Measurements from ENCODE around the gene EXOC3.
A peak's percentile ranks its signal among the peaks of the same experiment; 100 is the strongest.
"Not testable (repeated sequence)": the region's sequence is repeated elsewhere in the genome, so short reads cannot be mapped to it uniquely, and the experiment has no call there.

The EXOC3 gene

DNA sequence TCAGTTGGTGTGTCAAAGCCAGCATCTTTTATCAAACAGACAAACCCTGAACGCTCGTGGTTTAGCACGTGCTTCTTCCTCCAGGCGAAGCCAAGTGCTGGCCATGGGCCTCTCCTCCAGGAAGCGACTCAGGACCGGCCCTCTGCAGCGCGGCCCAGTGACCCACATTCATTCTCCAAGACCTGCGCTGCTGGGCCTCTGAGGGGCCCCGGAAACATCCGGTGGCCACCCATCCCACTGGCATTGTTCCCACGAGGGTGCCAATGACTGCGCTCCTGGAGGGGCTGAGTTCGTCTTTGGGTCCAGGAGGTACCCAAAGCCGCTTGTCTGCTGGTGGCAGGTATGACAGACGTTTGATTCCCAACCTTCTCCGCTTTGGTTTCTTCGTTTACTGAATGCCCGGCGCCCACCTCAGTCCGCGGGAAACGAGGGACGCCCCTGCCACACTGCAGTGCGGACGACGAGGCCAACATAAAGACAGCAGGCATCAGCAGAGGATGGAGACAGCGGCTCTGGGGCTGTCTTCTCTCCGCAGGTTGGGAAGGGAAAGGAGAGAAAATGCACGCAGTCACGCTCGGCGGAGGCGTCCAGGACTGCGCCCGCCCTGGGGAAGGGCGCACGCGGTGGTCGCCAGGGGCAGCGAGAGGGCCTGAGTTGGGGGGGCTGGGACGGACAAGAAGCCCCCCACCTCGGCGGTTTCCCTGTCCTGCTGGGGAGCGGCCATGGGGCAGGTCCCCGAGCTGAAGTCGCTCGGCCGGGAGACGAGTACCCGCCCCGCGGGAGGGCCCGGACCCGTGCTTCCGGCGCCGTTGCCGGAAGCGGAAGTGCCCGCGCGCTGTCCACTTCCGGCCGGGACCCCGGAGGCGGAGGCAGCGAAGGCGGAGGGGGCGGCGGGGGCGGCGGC is at the start of gene EXOC3:
Gene EXOC3 (plus strand): TSS at position 842 of the 904 bp plus-strand sequence. CDS start 3,030 bp downstream, outside the sequence.
- DNase-seq: peak; percentile 92

GRCh38 chr5:393846-394275 is 49.1 kb upstream of the EXOC3 start:
- DNase-seq: no peak

GRCh38 chr5:394671-395155 is 48.3 kb upstream of the EXOC3 start:
- DNase-seq: no peak

DNA sequence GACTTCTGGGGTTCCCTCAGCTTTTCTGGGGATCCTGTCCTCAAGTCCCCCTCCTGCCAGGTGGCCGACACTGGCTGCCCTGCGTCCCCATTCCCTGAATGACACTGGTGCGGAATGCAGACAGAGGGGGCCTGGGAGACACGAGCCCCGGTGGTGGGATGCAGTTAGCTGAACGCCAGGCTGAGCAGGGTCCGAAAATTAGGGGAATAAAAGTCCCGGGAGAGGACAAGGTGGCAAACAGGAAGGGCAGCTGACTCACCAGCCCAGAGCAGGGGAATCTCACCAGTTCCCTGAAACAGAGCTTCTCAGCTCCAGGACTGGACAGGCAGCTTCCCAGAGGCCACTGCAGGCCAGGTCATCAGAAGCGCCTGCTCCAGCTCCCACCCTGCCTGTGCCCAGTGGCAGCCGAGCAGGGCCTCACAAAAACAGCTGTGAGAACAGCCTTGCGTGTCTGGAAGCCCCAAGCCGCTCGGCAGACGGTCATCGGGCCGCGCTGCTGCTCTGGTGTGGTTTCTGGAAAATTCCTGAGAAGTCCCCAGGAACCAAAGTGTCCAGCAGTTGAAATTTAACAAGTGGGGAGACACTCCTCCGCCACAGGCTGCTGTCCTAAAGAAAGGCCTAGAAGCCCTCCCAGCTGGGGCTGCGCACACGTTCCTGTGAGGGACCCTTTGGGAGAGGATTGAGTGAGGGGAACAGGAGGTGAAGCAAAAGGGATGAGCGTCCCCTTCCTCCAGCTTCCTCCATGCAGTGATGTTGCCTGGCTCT is 47.6 kb upstream of the EXOC3 start:
- no peak for DNase-seq

DNA sequence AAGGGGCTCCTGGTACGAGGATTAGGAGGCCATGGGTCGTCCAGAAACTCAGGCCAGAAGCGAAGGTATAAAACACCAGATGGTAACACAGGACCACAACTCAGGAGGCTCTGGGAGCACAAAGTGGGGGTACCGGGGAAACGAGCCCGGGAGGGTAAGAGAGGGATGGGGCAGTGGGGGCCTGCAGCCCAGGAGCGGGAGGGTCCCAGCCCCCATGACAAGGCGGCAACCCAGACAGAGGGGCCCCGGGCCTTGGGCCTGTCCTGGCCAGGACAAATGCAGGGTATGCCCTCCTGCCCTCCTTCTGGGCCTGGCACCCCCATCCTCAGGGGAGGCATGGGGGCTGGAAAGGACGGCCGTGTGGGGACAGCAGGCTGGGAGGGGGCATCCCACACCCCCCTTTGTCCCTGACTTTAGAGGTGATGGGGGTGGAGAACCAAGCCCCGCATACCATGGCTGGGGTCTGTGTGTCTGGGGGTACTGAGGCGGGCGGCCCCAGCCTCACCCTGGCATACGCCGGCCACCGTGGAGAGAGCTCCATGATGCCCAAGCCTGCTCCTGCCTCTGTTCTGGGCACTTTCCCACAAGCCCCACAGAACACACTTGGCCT is 47.0 kb upstream of the EXOC3 start:
- DNase-seq: no peak

GRCh38 chr5:396531-396961 is 46.4 kb upstream of the EXOC3 start:
- no peak for DNase-seq

GRCh38 chr5:398141-398474 is 44.9 kb upstream of the EXOC3 start:
- not testable (repeated sequence) for DNase-seq

DNA sequence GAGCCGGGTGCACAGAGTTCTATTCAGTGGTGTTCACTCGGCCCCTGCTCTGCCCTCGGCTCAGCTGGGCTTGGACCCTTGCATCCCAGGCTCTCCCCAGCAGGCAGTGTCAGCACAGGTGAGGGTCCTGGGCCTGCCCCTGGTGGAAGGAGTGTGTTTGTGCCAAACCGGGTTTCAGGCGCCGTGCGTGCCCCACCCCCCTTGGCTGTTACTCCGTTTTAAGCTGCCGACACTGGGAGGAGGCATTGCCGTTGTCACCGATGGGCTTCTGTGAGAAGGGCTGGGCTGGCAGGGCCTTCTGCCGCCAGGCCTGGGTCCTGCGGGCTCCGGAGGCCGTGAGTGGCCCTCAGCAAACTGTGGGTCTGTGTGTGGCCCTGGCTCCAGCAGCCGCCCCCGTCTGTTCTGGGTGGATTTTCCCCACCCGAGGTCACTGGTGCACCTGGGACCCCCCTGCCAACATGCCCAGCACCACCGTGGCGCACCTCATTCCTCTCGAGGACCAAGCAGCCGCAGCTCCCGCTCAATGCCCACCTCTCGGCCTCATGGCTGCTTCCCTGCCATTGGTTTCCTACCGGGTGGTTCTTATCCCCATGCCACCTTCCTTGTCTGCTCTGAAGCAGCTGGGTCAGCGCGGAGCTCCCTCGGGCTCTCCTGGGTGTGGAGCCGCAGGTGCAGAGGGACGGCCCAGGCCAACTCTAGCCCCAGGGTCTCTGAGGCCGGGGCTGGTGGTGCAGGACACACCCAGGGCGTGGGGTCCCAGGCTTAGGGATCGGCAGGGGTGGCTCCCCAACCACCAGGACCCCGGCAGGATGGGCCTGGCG is 44.3 kb upstream of the EXOC3 start:
- DNase-seq: no peak

GRCh38 chr5:399296-400281 is 43.4 kb upstream of the EXOC3 start:
- peak; percentile 62 for DNase-seq

- no peak for DNase-seq
Observed at GRCh38 chr5:400282-401145, 42.5 kb upstream of the EXOC3 start.

DNA sequence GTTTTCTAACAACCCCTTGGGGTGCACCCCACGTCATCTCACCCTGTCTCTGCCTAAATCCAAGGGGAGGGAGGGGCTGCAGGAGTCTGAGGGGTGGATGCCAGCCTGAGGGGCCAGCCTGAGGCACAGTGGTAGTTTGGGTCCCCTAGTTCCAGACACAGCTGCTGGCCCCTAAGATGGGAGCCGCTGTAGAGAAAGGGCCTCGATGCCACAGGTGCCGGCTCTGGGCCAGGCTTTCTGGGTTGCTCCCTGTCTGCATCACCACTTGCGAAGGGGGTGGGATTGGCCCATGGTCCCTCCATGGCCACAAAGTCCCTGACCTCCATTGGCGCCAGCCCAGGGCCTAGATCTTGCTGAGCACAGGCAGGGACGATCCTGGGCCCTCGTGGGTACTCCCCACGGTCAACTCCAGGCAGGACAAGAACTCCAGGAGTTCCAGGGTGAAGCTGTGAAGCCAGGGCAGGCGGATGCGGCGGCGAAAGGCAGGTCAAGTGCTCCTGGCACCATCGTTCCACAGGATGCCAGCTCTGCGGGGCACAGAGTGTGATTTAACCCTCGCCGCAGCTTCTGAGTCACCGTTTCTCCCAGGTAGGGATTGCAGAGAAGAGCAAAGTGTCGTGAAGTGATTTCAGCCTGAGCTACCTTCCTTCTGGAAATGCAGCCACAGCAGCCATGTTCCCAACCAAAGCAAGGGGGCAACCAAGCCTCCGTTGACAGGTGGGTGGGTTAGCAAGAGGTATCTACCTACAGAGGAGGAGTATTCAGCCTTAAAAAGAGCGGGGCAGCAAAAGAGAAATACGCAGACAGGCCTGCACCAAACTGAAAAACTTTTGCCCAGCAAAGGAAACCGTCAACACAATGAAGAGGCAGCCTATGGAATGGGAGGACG is 41.6 kb upstream of the EXOC3 start:
- DNase-seq: no peak

DNA sequence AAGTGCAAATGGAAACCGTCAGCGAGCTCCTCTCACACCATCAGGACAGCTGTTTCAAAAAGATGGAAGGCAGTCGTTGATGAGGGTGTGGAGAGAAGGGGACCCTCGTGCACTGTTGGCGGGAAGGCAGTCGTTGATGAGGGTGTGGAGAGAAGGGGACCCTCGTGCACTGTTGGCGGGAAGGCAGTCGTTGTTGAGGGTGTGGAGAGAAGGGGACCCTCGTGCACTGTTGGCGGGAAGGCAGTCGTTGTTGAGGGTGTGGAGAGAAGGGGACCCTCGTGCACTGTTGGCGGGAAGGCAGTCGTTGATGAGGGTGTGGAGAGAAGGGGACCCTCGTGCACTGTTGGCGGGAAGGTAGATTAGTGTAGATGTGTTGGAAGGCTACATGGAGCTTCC is 40.8 kb upstream of the EXOC3 start:
- DNase-seq: not testable (repeated sequence)

GRCh38 chr5:402615-403359 is 40.2 kb upstream of the EXOC3 start:
- no peak for DNase-seq

GRCh38 chr5:403995-404394 is 39.0 kb upstream of the EXOC3 start:
- DNase-seq: no peak

GRCh38 chr5:404666-405241 is 38.2 kb upstream of the EXOC3 start:
- DNase-seq: no peak

DNA sequence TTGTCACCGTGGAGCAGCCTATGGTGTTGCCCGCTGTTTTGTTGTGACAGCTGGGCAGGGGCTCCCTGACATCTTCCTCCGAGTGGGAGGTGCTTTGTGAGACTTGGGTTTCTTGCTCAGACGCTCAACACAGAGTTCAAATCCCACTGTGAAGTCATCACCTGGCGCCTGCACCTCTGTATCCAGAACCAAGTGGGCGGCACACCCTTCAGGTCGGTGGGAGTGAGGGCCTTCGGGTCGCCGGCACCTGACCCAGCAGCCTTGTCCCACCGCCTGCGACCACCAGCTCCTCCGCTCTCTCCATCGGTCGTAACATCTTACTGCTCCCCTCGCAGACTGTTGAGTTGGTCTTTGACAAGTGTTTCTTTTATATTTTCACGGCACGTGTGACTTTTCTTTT is 37.6 kb upstream of the EXOC3 start:
- no peak for DNase-seq

DNA sequence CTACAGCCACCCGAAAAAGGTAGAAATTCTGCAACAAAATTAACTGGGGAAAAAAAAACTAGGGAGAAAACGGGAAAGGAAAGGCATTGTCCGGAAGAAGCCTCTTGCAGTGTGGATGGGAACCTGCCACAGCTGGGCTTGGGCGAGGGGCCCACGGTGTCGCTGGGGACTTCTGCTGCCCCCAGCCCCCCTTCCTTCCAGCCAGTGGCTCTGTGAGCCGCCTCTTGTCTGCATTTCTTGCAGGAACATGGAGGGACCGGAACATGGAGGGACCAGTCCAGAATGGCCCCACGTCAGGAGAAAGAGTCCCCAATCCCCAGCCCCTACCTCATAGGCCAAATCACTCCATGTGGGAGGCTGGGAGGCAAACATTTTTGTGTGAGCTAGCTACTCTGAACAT is 36.9 kb upstream of the EXOC3 start:
- no peak for DNase-seq

DNA sequence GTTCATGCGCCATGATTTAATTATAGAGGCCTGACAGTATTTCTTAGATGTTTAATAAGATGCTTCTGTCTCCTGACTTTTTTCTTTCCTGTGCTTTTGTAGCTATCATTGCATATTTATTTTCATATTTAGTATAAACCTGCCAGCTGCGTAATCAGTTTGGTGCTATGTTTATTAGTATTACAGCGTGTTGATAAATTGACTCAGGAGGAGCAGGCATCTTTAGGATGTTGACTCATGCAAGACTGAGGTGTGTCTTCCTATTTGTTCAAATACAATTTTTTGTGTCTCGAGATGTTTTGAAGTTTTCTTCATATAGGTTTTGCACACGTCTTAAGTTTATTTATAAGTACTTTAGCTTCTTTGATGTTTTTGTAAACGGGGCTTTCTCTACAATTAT is 35.9 kb upstream of the EXOC3 start:
- no peak for DNase-seq

Data from RPMI8226 (cell line).